ENCODE measurements around the gene DNAJC28. TPM values are rescaled to one million over a fixed set of nuclear protein-coding genes. Genes with fewer than 3 reads are reported as not detected.
A peak's percentile ranks its signal among the peaks of the same experiment; 100 is the strongest.
"Not testable (repeated sequence)": the region's sequence is repeated elsewhere in the genome, so short reads cannot be mapped to it uniquely, and the experiment has no call there.

DNAJC28 gene
- total RNA-seq, 1 donor: 2.2 TPM

DNA sequence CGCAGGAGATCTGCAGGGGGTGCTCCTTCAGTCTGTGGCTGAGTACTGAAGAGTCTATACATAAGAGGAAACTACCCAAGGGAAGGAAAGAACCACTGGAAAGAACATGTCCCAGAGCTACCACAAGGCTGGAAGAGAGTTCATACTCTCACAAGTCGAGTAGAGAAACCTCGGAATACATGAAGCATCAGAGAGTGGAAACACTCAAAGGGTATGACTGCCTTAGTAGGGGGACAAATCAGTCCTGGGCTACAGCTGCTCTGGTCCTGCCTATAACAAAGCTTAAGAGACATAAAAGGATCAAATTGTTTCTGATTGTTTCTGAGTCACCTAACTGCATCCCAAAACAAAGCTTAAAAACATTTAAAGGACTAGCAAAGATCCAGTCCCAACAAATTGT lies 39.2 kb downstream of the DNAJC28 start:
- DNase-seq (ENCODE audit: low read depth): no peak
- TF ChIP-seq, protein P1, sequence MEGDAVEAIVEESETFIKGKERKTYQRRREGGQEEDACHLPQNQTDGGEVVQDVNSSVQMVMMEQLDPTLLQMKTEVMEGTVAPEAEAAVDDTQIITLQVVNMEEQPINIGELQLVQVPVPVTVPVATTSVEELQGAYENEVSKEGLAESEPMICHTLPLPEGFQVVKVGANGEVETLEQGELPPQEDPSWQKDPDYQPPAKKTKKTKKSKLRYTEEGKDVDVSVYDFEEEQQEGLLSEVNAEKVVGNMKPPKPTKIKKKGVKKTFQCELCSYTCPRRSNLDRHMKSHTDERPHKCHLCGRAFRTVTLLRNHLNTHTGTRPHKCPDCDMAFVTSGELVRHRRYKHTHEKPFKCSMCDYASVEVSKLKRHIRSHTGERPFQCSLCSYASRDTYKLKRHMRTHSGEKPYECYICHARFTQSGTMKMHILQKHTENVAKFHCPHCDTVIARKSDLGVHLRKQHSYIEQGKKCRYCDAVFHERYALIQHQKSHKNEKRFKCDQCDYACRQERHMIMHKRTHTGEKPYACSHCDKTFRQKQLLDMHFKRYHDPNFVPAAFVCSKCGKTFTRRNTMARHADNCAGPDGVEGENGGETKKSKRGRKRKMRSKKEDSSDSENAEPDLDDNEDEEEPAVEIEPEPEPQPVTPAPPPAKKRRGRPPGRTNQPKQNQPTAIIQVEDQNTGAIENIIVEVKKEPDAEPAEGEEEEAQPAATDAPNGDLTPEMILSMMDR (IDR thresholded peaks at IDR 0.05; ENCODE audit: insufficient read depth, low read depth, low read length): no peak
- H3K4me3 ChIP-seq (ENCODE audit: low read depth, low read length): no peak overlapping the region

DNA sequence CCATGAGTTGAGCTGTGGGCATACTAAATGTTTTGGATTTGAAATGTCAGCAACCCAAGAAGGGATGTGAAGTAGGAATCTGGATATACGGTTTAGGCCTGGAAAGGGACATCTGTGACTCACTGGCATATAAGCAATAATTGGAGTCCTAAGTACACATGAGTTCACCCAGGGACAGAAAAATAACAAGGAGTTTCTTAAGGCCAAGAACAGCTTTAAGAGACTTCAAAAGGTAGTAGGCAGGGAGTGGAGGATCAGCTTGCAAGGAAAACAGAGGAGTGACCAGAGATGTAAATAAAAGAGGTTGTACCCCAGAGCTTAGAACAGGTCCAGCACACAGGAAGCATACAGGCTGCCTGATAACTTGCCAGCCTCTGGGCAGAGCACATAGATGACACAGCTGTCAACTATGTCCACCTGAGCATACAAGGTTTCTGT lies 39.9 kb downstream of the DNAJC28 start:
- DNase-seq (ENCODE audit: low read depth): no peak
- TF ChIP-seq, protein P1 (IDR thresholded peaks at IDR 0.05; ENCODE audit: insufficient read depth, low read depth, low read length): no peak
- H3K4me3 ChIP-seq (ENCODE audit: low read depth, low read length): no peak overlapping the region

DNA sequence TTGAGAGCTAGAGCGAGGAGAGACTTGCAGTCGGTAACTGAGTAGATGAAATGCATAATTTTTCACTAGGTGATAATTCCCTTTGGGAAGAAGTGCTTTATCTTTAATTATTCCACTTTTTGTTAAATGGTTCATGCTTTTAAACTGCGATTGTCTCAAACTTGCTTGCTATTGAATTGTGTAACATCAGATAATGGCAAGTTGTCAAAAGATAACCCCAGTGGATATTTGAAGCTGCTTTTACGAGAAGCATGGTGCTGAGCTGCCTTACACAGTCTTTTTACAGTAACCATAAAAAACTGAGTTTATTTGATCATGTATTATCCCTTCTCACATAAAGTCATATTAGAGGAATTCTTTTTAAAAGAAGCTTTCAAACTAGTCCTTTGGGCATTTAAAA lies 41.9 kb downstream of the DNAJC28 start:
- TF ChIP-seq, protein P1 (IDR thresholded peaks at IDR 0.05; ENCODE audit: insufficient read depth, low read depth, low read length): no peak
- DNase-seq (ENCODE audit: low read depth): peak; percentile 69
- H3K4me3 ChIP-seq (ENCODE audit: low read depth, low read length): no peak overlapping the region

DNA sequence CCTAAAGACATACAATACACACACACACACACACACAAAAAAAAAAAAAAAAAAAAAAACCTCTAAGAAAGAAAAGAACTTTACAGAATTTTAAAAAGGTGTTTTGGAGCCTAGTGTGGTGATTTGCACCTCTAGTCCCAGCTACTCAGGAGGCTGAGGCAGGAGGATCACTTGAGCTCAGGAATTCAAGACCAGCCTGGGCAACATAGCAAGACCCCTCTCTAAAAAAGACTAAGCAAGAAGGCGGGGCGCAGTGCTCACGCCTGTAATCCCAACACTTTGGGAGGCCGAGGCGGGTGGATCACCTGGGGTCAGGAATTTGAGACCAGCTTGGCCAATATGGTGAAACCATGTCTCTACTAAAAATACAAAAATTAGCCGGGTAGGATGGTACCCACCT lies 44.9 kb downstream of the DNAJC28 start:
- DNase-seq (ENCODE audit: low read depth); H3K4me3 ChIP-seq (ENCODE audit: low read depth, low read length): not testable (repeated sequence)

DNA sequence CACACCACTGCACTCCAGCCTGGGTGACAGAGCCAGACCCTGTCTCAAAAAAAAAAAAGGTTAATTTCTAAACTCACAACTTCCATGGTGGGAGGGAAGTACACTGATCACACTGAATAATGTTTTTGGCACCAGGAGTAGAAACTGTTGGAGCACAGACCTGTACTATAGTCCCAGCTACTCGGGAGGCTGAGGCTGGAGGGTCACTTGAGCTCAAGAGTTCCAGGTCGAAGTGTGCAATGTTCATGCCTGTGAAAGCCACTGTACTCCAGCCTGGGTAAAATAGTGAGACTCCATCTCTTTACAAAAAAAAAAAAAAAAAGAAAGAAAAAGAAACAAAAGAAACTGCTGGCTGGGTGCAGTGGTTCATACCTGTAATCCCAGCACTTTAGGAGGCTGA lies 47.0 kb downstream of the DNAJC28 start:
- TF ChIP-seq, protein P1 (IDR thresholded peaks at IDR 0.05; ENCODE audit: insufficient read depth, low read depth, low read length): no peak
- DNase-seq (ENCODE audit: low read depth): no peak
- H3K4me3 ChIP-seq (ENCODE audit: low read depth, low read length): no peak overlapping the region

DNA sequence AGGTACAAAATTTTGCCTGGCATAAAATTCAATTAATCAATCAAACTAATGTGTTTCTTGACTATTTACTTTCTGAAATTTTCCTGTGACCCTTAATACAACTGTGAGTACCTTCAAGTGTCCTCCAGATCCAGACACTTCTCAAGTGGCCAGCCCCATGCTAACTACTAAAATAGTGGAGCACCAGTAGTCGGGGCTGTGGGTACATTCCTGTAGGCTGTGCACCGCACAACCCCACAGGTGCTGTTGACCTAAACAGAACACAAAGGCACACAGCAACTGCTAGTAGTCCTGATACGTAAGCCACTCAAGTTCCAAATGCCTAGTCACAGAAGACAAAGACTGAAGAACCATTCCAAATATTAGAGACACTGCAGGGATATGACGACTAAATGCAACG lies 48.3 kb downstream of the DNAJC28 start:
- TF ChIP-seq, protein P1 (IDR thresholded peaks at IDR 0.05; ENCODE audit: insufficient read depth, low read depth, low read length): no peak
- no peak for DNase-seq (ENCODE audit: low read depth)
- no peak overlapping the region for H3K4me3 ChIP-seq (ENCODE audit: low read depth, low read length)

DNA sequence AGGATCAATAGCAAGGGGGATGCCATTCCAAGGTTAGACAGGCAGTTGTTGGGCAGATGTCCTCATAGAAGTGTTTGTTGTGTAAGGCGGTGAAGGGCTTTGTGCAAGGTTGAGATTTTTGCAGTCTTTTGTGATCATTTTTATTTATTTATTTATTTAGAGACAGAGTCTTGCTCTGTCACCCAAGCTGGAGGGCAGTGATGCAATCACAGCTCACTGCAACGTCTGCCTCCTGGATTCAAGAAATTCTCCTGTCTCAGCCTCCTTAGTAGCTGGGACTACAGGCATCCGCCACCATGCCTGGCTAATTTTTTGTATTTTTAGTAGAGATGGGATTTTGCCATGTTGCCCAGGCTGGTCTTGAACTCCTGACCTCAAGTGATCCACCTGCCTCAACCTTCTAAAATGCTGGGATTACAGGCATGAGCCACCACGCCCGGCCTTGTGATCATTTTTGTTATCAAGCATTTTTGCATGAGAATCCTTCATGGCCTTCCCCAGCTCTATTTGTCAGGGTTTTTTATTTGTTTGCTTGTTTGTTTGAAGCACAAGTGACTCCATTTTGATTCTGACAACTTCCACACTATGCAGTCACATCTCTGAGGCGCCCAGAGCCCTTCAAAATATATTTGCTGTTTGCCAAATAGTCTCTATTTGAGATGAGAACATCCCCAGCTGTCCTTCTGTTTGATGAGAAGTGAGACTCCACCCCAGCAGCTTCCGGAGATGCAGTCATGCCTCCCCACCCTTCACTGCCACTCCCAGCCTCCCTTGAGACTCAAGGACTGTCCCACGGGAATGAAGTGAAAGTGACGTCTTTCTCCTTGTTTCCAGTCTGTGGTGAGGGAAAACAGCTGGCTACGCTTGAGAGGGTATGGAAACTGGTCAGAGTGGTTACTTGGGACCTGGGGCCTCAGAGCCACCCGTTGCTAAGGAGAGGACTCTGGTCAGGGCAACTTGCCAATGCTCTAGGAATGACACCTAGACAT lies 49.7 kb downstream of the DNAJC28 start:
- TF ChIP-seq, protein P1 (IDR thresholded peaks at IDR 0.05; ENCODE audit: insufficient read depth, low read depth, low read length): no peak
- DNase-seq (ENCODE audit: low read depth): peak; percentile 97
- no peak overlapping the region for H3K4me3 ChIP-seq (ENCODE audit: low read depth, low read length)

Other genes starting within 250 kb of the DNAJC28 start
- 34.5 and 60.9 TPM in 2 replicates for gene IL10RB, start 225.3 kb downstream of the DNAJC28 start, total RNA-seq
- gene IFNAR1, start 166.7 kb downstream of the DNAJC28 start, total RNA-seq: 12.9 and 19.0 TPM in 2 replicates
- 52.5 and 69.1 TPM in 2 replicates for gene IFNGR2, start 88.3 kb downstream of the DNAJC28 start, total RNA-seq
- 24.5 and 41.0 TPM in 2 replicates for gene TMEM50B, start 11.7 kb downstream of the DNAJC28 start, total RNA-seq
- gene GART, start 50.4 kb upstream of the DNAJC28 start, total RNA-seq: 73.1 and 109 TPM in 2 replicates
- gene SON, start 51.3 kb upstream of the DNAJC28 start, total RNA-seq: 119 and 134 TPM in 2 replicates
- gene DONSON, start 97.0 kb upstream of the DNAJC28 start, total RNA-seq: 26.7 and 38.0 TPM in 2 replicates
- 20.0 and 28.1 TPM in 2 replicates for gene CRYZL1, start 150.0 kb upstream of the DNAJC28 start, total RNA-seq
- 43.2 and 57.0 TPM in 2 replicates for gene ITSN1, start 150.8 kb upstream of the DNAJC28 start, total RNA-seq